A673 (cell line): ENCODE data around the gene DCLRE1A.

ENCODE experiments used
- CTCF ChIP-seq: fragments of 300-800, 200-600 bp; sonication (generic); conservative IDR thresholded peaks from 2 replicates; pipeline ENCODE4 v1.5.1; 2017; ENCODE audit warnings: low read depth, mild to moderate bottlenecking, antibody characterized with exemption, low read length, moderate library complexity, mixed read lengths
- EZH2 ChIP-seq: fragments of 200-600 bp; sonication (generic); IDR thresholded peaks from 2 replicates; pipeline ENCODE4 v1.6.1; 2017; ENCODE audit warnings: borderline replicate concordance, low read depth, mild to moderate bottlenecking, mixed read lengths, antibody characterized with exemption, low read length; ENCODE audit not compliant: poor library complexity, severe bottlenecking

- no peak for TF ChIP-seq CTCF
- no peak for TF ChIP-seq EZH2
Measured at GRCh38 chr10:113808168-113808567, 45.7 kb downstream of the DCLRE1A start.
